ENCODE data around the gene FDXACB1.
A peak's percentile ranks its signal among the peaks of the same experiment; 100 is the strongest.
"Not testable (repeated sequence)": the region's sequence is repeated elsewhere in the genome, so short reads cannot be mapped to it uniquely, and the experiment has no call there.

Gene FDXACB1

GRCh38 chr11:111910676-111911562 lies 32.0 kb upstream of the FDXACB1 start:
- DNase-seq (ENCODE audit: low read depth), result no peak

- DNase-seq (ENCODE audit: low read depth), result no peak
Observed at GRCh38 chr11:111909378-111909777, 30.4 kb upstream of the FDXACB1 start.

DNA sequence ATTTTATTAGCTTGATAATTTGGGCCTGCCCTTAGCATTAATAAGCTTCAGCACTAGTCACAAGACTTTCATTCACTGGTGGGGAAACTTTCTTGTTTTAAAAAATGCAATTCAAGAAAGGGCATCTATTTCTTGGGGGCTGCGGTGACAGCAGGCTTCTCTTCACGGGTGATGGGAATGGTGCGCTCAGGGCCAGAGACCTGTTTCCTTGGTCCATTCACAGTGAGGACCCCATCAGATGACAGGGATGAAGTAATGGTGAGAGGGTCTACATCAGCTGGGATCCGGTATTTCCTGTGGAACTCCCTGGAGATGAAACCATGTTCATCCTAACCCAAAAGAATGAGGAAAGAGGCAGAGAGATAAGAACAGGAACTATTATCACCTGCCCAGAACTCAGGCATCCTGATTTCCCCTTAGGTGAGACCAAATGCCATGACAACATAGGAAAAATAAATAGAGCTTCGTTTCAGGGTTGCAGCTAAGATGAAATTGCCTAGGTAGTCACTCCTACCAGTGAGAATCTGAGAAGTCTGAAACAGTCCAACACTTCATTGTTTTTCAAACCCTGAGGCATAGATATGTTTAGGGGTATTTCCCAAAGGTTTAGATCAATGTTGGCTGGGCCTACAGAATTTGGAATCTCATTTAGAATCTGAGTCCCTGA lies 29.8 kb upstream of the FDXACB1 start:
- no peak for DNase-seq (ENCODE audit: low read depth)

DNA sequence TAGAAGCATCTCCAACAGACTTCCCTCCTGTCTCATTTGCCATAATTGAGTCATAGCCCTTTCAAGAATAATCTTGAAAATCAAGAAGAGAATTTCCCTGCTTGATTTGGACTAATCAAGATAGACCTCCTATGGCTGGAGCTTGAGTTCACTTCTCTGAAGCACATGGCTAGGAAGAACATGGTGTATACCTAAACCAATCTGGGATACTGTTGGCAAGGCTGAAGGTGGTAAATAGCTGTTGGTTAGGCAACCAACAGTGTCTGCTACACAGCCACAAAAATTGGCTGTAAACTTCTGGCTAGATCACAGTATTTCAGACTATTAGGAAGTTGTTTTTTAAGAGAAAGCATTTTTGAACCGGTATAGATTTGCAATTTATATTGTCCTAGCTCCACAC lies 27.7 kb upstream of the FDXACB1 start:
- DNase-seq (ENCODE audit: low read depth), result no peak

DNA sequence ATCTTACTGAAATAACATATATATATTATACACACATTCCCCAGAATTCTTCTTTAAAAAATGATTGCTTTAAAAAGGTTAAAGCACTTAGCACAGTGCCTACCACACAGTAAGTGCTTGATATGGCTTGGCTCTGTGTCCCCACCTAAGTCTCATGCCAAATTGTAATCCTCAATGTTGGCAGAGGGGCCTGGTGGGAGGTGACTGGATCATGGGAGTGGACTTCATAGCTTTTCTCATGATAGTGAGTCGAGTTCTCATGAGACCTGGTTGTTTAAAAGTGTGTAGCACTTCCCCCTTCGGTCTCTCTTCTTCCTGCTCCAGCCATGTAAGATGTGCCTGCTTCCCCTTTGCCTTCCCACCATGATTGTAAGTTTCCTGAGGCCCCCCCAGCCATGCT lies 26.4 kb upstream of the FDXACB1 start:
- DNase-seq (ENCODE audit: low read depth), result no peak

DNA sequence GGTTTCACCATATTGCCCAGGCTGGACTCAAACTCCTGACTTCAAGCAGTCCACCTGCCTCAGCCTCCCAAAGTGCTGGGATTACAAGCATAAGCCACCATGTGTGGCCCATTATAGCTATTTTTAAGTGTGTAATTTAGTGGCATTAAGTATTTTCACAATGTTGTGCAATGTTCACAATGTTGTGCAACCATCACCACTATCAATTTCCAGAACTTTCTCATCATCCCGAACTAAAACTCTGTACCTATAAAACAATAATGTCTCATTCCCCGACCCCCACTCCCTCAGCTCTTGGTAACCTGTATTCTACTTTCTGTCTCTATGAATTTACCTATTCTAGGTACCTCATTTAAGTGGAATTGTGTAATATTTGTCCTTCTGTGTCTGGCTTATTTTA lies 7.9 kb upstream of the FDXACB1 start:
- no peak for DNase-seq (ENCODE audit: low read depth)

DNA sequence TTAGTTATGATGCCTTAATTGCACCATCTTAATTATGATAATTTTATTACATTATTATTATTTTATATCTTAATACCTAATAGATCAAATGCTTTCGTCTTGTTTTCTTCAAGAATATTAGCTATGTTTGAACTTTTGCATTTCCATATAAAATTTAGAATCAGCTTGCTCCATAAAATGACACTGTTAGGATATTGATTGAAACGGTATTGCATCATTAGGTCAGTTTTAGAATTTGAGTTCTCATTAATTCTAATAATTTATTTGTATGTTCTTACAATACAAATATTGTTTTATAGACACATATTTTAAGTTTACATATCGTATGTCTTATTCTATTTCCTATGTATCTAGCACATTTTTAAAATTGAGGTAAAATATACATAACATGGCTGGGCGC lies 7.1 kb upstream of the FDXACB1 start:
- no peak for DNase-seq (ENCODE audit: low read depth)

- not testable (repeated sequence) for DNase-seq (ENCODE audit: low read depth)
Observed at GRCh38 chr11:111885053-111885452, 6.1 kb upstream of the FDXACB1 start.

DNA sequence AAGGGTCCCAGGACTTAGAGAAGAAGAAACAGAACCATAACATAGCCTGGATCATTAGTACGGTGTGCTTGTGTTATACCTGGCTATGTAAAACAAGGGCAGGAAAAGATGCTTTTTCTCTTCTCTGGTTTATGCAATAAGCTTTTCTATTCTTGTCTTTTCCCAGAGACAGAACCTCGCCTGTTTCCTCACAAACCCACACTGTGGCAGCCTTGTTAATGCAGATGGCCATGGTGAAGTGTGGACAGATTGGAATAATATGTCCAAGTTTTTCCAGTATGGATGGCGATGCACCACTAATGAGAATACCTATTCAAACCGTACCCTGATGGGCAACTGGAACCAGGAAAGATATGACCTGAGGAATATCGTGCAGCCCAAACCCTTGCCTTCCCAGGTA lies 3.2 kb upstream of the FDXACB1 start:
- DNase-seq (ENCODE audit: low read depth), result no peak

GRCh38 chr11:111879637-111879960 lies 634 bp upstream of the FDXACB1 start:
- no peak for DNase-seq (ENCODE audit: low read depth)

GRCh38 chr11:111878385-111878848 lies 548 bp downstream of the FDXACB1 start:
- no peak for DNase-seq (ENCODE audit: low read depth)

GRCh38 chr11:111871693-111872161 lies 7.2 kb downstream of the FDXACB1 start:
- DNase-seq (ENCODE audit: low read depth), result no peak

DNA sequence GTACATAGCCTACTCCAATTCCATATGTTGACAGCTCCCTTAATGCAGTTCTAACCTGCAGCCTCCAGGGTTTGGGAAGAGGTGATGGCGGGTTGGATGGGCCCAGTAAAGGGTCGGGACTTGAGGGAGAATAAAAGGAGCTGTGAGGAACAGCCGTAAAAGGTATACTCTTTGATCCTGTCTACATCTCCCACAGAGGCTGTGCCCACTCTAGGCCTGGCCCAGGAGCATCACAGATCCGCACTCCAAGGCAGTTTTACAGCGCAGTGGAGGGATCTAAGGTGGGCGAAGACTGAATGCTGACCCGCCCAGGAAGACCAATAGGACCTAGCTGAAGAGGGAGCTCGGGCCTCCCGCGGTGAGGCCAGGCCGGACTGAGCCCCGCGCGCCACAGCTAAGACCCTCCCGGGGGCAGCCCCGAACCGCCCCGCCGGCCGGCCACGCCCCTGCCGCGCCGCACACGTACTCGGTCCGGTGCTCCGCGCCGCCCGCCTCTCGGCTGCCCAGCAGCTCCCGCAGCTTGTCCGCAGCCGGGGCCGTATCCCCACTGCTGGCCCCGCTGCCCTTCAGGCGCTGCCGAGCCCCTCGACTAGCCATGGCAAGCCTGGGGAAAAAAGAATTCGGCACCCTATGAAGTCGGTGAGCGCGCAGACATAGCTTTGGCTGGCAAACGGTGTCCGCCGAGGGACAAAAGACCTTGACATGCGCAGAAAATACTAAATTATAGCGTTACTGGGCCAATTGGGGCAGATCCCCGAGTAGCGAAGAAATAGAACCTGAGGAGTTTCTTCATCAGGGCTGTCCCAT lies 7.9 kb downstream of the FDXACB1 start, which contains the start of gene ALG9:
ALG9 (minus strand) TSS at position 696 of the 807 bp plus-strand sequence; CDS start at position 597, 99 bp downstream.
- peak; percentile 66 for DNase-seq (ENCODE audit: low read depth)

GRCh38 chr11:111870522-111870885 lies 8.5 kb downstream of the FDXACB1 start:
- no peak for DNase-seq (ENCODE audit: low read depth)

- no peak for DNase-seq (ENCODE audit: low read depth)
Observed at GRCh38 chr11:111870113-111870512, 8.9 kb downstream of the FDXACB1 start.

- DNase-seq (ENCODE audit: low read depth), result no peak
Observed at GRCh38 chr11:111860257-111860656, 18.7 kb downstream of the FDXACB1 start.

DNA sequence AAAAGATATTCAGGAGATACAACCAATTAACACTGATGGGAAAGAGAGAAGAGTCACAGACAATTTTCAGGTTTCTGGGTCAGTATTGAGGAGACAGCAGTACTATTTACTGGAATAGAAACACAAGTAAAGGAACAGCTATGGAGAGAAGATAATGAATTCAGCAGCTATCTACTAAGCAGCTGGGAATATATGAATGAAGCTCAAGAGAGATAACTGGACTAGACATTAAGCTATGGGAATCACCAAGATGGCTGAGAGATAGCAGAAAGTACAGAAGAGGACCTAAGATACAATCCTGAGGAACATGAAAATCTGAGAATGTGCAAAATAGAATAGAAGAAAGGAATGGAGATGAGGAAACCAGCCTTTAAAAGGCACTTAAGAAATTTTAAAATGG lies 23.5 kb downstream of the FDXACB1 start:
- no peak for DNase-seq (ENCODE audit: low read depth)

DNA sequence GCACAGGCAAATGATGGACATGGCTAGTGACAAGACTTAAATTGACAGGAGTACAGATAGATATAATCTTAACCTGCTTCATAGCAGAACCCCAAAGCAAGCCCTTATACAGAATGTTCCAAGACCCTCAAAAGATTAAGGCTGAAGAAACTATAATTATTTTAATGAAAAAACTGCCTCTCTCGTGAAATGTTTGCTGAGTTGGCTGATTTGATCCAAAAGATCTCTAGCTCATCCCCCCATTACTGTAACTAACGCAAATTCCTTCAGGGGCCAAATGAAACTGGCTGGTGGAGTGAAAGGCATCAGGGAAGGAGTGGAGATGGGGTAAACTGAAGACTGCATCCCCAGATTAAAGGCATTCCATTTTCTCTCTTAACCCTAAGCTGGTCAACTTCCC lies 26.9 kb downstream of the FDXACB1 start:
- no peak for DNase-seq (ENCODE audit: low read depth)

DNA sequence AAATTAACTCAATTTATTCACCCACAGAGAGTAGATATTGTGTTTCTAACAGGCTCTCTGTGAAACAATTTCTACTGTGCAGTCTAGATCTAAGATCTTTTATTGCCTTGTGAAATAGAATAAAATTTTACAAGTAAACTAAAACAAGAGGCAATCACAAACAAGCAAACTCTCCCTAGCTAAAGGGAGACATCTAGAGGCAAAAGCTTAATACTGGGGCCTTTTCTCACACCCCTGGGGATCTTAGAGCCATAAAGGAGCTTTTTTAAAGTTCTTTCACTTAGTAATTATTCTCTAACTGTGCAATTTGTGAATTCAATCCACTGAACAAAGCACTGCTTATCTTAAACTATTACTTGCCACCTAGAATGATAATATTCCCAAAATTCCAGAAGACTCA lies 27.3 kb downstream of the FDXACB1 start:
- DNase-seq (ENCODE audit: low read depth), result no peak

GRCh38 chr11:111851067-111851466 lies 27.9 kb downstream of the FDXACB1 start:
- no peak for DNase-seq (ENCODE audit: low read depth)

GRCh38 chr11:111849631-111850030 lies 29.3 kb downstream of the FDXACB1 start:
- no peak for DNase-seq (ENCODE audit: low read depth)

- DNase-seq (ENCODE audit: low read depth), result no peak
Observed at GRCh38 chr11:111846636-111847035, 32.3 kb downstream of the FDXACB1 start.

GRCh38 chr11:111846063-111846462 lies 32.9 kb downstream of the FDXACB1 start:
- no peak for DNase-seq (ENCODE audit: low read depth)

Data from CMK (cell line).